IMR-90 (cell line): Measurements from ENCODE around the gene LRRTM4.

Experiments
- BHLHE40 ChIP-seq: fragments of 150-350 bp; IDR thresholded peaks from 2 replicates; pipeline ENCODE4 v1.6.1; 2016; ENCODE audit warnings: mild to moderate bottlenecking, low read depth, low read length
- CEBPB ChIP-seq: IDR thresholded peaks from 2 replicates; pipeline ENCODE4 v1.6.1; 2012; ENCODE audit warnings: low read depth, low read length, improper control_type of control experiment
- CHD1 ChIP-seq: IDR thresholded peaks from 2 replicates; pipeline ENCODE4 v1.6.1; 2012; ENCODE audit warnings: low read depth, low read length, improper control_type of control experiment
- CTCF ChIP-seq: conservative IDR thresholded peaks from 2 replicates; pipeline ENCODE4 v1.5.1; 2012; ENCODE audit warnings: mild to moderate bottlenecking, low read depth, low read length, improper control_type of control experiment
- ELK1 ChIP-seq: fragments of 150-350 bp; IDR thresholded peaks from 2 replicates; pipeline ENCODE4 v1.6.1; 2016; ENCODE audit warnings: low read depth, mild to moderate bottlenecking, low read length, moderate library complexity, borderline replicate concordance
- MAFK ChIP-seq: IDR thresholded peaks from 2 replicates; pipeline ENCODE4 v1.6.1; 2012; ENCODE audit warnings: low read depth, low read length, improper control_type of control experiment
- POLR2A ChIP-seq: IDR thresholded peaks from 2 replicates; pipeline ENCODE4 v1.6.1; 2012; ENCODE audit warnings: mild to moderate bottlenecking, low read depth, low read length
- RAD21 ChIP-seq: IDR thresholded peaks from 2 replicates; pipeline ENCODE4 v1.6.1; 2012; ENCODE audit warnings: low read length, improper control_type of control experiment

- TF ChIP-seq CTCF (no peak), POLR2A (no peak), CHD1 (no peak), BHLHE40 (no peak), CEBPB (no peak), RAD21 (no peak), ELK1 (no peak), MAFK (no peak)
Observed at GRCh38 chr2:76938153-76938552, 584.0 kb downstream of the LRRTM4 start.
